Measurements from ENCODE around the gene OXSM.

Gene OXSM

GRCh38 chr3:25789596-25790556 lies at the start of gene OXSM:
Gene OXSM (plus strand): TSS chr3:25790090. CDS start chr3:25791021, 931 bp downstream.
- DNase-seq: peak; percentile 94

GRCh38 chr3:25744470-25744869 lies 45.4 kb upstream of the OXSM start:
- DNase-seq: no peak

GRCh38 chr3:25747033-25747432 lies 42.9 kb upstream of the OXSM start:
- no peak for DNase-seq

GRCh38 chr3:25748189-25748588 lies 41.7 kb upstream of the OXSM start:
- no peak for DNase-seq

GRCh38 chr3:25749031-25749581 lies 40.8 kb upstream of the OXSM start:
- DNase-seq: no peak

GRCh38 chr3:25751048-25751447 lies 38.8 kb upstream of the OXSM start:
- no peak for DNase-seq

- DNase-seq: no peak
Measured at GRCh38 chr3:25751725-25752124, 38.2 kb upstream of the OXSM start.

GRCh38 chr3:25768851-25769250 lies 21.0 kb upstream of the OXSM start:
- DNase-seq: no peak

- DNase-seq: no peak
Measured at GRCh38 chr3:25775936-25776335, 14.0 kb upstream of the OXSM start.

GRCh38 chr3:25780618-25781017 lies 9.3 kb upstream of the OXSM start:
- DNase-seq: no peak

- DNase-seq: no peak
Measured at GRCh38 chr3:25781145-25781757, 8.6 kb upstream of the OXSM start.

- no peak for DNase-seq
Measured at GRCh38 chr3:25781758-25782594, 7.9 kb upstream of the OXSM start.

- DNase-seq: no peak
Measured at GRCh38 chr3:25782636-25782937, 7.3 kb upstream of the OXSM start.

- peak; percentile 85 for DNase-seq
Measured at GRCh38 chr3:25782938-25783660, 6.8 kb upstream of the OXSM start, which contains the start of gene NGLY1. Gene NGLY1 (minus strand): TSS chr3:25783443. CDS start chr3:25783390, 53 bp downstream.

- DNase-seq: no peak
Measured at GRCh38 chr3:25783661-25784512, 6.0 kb upstream of the OXSM start.

GRCh38 chr3:25784971-25785370 lies 4.9 kb upstream of the OXSM start:
- DNase-seq: no peak

GRCh38 chr3:25785826-25786225 lies 4.1 kb upstream of the OXSM start:
- no peak for DNase-seq

- no peak for DNase-seq
Measured at GRCh38 chr3:25787689-25788088, 2.2 kb upstream of the OXSM start.

GRCh38 chr3:25789209-25789595 lies 688 bp upstream of the OXSM start:
- no peak for DNase-seq

GRCh38 chr3:25801786-25802185 lies 11.9 kb downstream of the OXSM start:
- DNase-seq: no peak

- DNase-seq: no peak
Measured at GRCh38 chr3:25803833-25804232, 13.9 kb downstream of the OXSM start.
